GM18870 (cell line): ENCODE results near the gene TKTL2.
"Not testable (repeated sequence)": the region's sequence is repeated elsewhere in the genome, so short reads cannot be mapped to it uniquely, and the experiment has no call there.

Experiments used
- ATAC-seq: cut with Tn5 transposase; IDR thresholded peaks from one replicate; pipeline ENCODE4 v1.9.1; 2021; ENCODE audit warnings: moderate library complexity; ENCODE audit not compliant: unreplicated experiment

Gene TKTL2

GRCh38 chr4:163447481-163447880, 26.1 kb downstream of the TKTL2 start:
- ATAC-seq = no peak

GRCh38 chr4:163447023-163447422, 26.5 kb downstream of the TKTL2 start:
- ATAC-seq = not testable (repeated sequence)

- ATAC-seq = no peak
Observed at GRCh38 chr4:163440040-163440439, 33.5 kb downstream of the TKTL2 start.
